CD14-positive monocyte (primary cell): ENCODE measurements around the gene DMXL2. TPM values are rescaled to one million over a fixed set of nuclear protein-coding genes. Genes with fewer than 3 reads are reported as not detected.
A peak's percentile ranks its signal among the peaks of the same experiment; 100 is the strongest.
"Not testable (repeated sequence)": the region's sequence is repeated elsewhere in the genome, so short reads cannot be mapped to it uniquely, and the experiment has no call there.

Experiments
- DNase-seq, 3 donors: peaks; one replicate each; pipeline ENCODE4 v3.0.0-alpha.2; 2011 to 2022
- H2AFZ ChIP-seq: 2 replicates; pipeline ENCODE4 v1.6.0; 2012; ENCODE audit warnings: mild to moderate bottlenecking, low read depth, low read length, inconsistent platforms; ENCODE audit not compliant: insufficient read depth, poor library complexity, severe bottlenecking
- H3K27ac ChIP-seq, 2 donors: 1 replicate in 1 of 2; 2 replicates in 1 of 2; pipeline ENCODE4 v1.5.1; 2012 to 2013; ENCODE audit warnings: low read length in 2 of 2, control low read depth in 1 of 2, inconsistent platforms in 1 of 2, low read depth in 1 of 2, mild to moderate bottlenecking in 1 of 2
- H3K27me3 ChIP-seq, 2 donors: one replicate each; pipeline versions ENCODE4 v1.6.0 to v1.6.1; 2011 to 2013; ENCODE audit warnings: low read length in 2 of 2; ENCODE audit not compliant: control insufficient read depth in 2 of 2, insufficient read depth in 2 of 2
- H3K36me3 ChIP-seq, 2 donors: replicated peaks in 1 of 2; 1 replicate in 1 of 2; 2 replicates in 1 of 2; pipeline versions ENCODE4 v1.5.1 to v1.6.1; 2012 to 2013; ENCODE audit warnings: low read length in 2 of 2, control low read depth in 1 of 2, inconsistent platforms in 1 of 2, mild to moderate bottlenecking in 1 of 2; ENCODE audit not compliant: insufficient read depth in 2 of 2, control insufficient read depth in 1 of 2
- H3K4me1 ChIP-seq, 2 donors: 1 replicate in 1 of 2; 2 replicates in 1 of 2; pipeline versions ENCODE4 v1.5.1 to v1.6.1; 2012 to 2013; ENCODE audit warnings: low read length in 2 of 2, control low read depth in 1 of 2, inconsistent platforms in 1 of 2, mild to moderate bottlenecking in 1 of 2, moderate library complexity in 1 of 2; ENCODE audit not compliant: insufficient read depth in 2 of 2, control insufficient read depth in 1 of 2
- H3K4me2 ChIP-seq: replicated peaks from 2 replicates; pipeline ENCODE3; 2012; ENCODE audit warnings: low read length, moderate library complexity, mild to moderate bottlenecking; ENCODE audit not compliant: poor library complexity, severe bottlenecking; ENCODE audit errors: extremely low read depth
- H3K4me3 ChIP-seq, 3 experiments: fragments of 200-600 bp in 1 of 3; sonication (generic) in 1 of 3; replicated peaks in 1 of 3; 1 replicate in 2 of 3; 2 replicates in 1 of 3; pipeline ENCODE4 v1.5.1; 2011 to 2013; ENCODE audit warnings: low read length in 3 of 3, mild to moderate bottlenecking in 3 of 3, control low read depth in 2 of 3, low read depth in 2 of 3, inconsistent platforms in 1 of 3, moderate library complexity in 1 of 3
- H3K79me2 ChIP-seq: 2 replicates; pipeline ENCODE4 v1.6.0; 2012; ENCODE audit warnings: mild to moderate bottlenecking, control low read depth, inconsistent platforms, low read length, moderate library complexity; ENCODE audit not compliant: insufficient read depth
- H3K9ac ChIP-seq: 2 replicates; pipeline ENCODE4 v1.6.0; 2017; ENCODE audit warnings: low read length, mild to moderate bottlenecking; ENCODE audit not compliant: insufficient read depth, poor library complexity, severe bottlenecking
- H3K9me3 ChIP-seq, 2 donors: replicated peaks in 1 of 2; 1 replicate in 1 of 2; 2 replicates in 1 of 2; pipeline versions ENCODE4 v1.5.1 to v1.6.1; 2012 to 2013; ENCODE audit warnings: low read length in 2 of 2, control low read depth in 1 of 2; ENCODE audit not compliant: control insufficient read depth in 1 of 2, insufficient read depth in 1 of 2
- H4K20me1 ChIP-seq: 2 replicates; pipeline ENCODE4 v1.6.0; 2012; ENCODE audit warnings: mild to moderate bottlenecking, low read length, control low read depth, moderate library complexity; ENCODE audit not compliant: insufficient read depth
- H3K27ac Mint-ChIP-seq, 7 donors: one replicate each; pipeline ENCODE4 v1.8.0; 2020; ENCODE audit warnings: mild to moderate bottlenecking in 7 of 7, mixed read lengths in 7 of 7, moderate library complexity in 6 of 7, inconsistent platforms in 2 of 7
- H3K27me3 Mint-ChIP-seq, 3 donors: one replicate each; pipeline ENCODE4 v1.8.0; 2021 to 2022; ENCODE audit warnings: low read depth in 3 of 3, mild to moderate bottlenecking in 3 of 3, mixed read lengths in 3 of 3, moderate library complexity in 3 of 3, inconsistent platforms in 1 of 3
- H3K36me3 Mint-ChIP-seq, 2 donors: one replicate each; pipeline ENCODE4 v1.8.0; 2020; ENCODE audit warnings: mixed read lengths in 2 of 2, inconsistent platforms in 1 of 2, mild to moderate bottlenecking in 1 of 2
- H3K4me1 Mint-ChIP-seq: one replicate; pipeline ENCODE4 v1.8.0; 2020; ENCODE audit warnings: mild to moderate bottlenecking, mixed read lengths
- H3K4me3 Mint-ChIP-seq, 2 donors: one replicate each; pipeline ENCODE4 v1.8.0; 2020; ENCODE audit warnings: mild to moderate bottlenecking in 2 of 2, mixed read lengths in 2 of 2, moderate library complexity in 1 of 2
- H3K9me3 Mint-ChIP-seq, 7 donors: one replicate each; pipeline ENCODE4 v1.8.0; 2020 to 2022; ENCODE audit warnings: mixed read lengths in 7 of 7, mild to moderate bottlenecking in 6 of 7, moderate library complexity in 6 of 7, inconsistent platforms in 2 of 7
- CTCF ChIP-seq: fragments of 200-600 bp; IDR thresholded peaks from one replicate; pipeline ENCODE4 v1.8.0; 2022; ENCODE audit warnings: antibody characterized with exemption, mild to moderate bottlenecking
- WGBS: methylation state at CpG from one replicate; pipeline ENCODE4 v1.1.5; 2013; ENCODE audit warnings: missing lambda C conversion rate; ENCODE audit not compliant: insufficient coverage; 5-methylcytosine and 5-hydroxymethylcytosine counted together
- intact Hi-C, 2 donors: fragments of 100-400 bp; cut with micrococcal nuclease; formaldehyde crosslinking; loops; one replicate each; pipeline versions ENCODE4 v1.15.0 to v1.15.1; 2023
- polyA plus RNA-seq, 3 donors: library from polyadenylated mRNA; depleted of rRNA in 1 of 3; unstranded in 2 of 3; stranded (reverse) in 1 of 3; fragments of 300-500 nt in 2 of 3; fragments of >200 nt in 1 of 3; fragmentation: Illumina TruSeq in 2 of 3; gene quantifications; 1 replicate in 2 of 3; 2 replicates in 1 of 3; pipeline ENCODE4 v1.2.3, GENCODE V29; 2012 to 2021

Gene DMXL2
- polyA plus RNA-seq, 3 donors = 29.1 to 449 (median 45.5) TPM

DNA sequence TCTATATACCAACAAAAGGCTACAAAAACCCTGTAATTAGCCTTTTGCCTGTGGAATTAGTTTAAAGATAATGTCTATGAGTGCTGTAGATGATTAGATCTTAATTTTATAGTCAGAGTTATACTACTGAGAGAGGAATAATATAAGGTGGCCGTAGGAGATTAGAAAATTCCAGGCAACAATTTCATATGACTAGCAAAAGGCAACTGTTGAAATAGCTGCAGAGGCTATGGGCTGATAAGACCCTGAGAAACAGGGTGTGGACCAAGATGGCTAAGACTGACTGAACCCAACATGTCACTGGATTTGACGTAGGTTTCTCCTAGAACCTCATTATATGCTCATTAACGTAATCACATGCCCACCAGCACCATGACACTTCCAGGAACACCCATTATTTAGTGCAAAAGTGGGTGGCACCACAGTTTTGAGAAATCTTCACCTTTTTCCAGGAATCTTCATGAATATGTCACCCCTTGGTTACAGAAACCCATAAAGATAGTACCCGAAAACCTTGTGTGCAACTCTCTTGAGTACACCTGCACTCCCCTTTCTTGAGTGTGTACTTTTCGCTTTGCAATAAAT is 29.6 kb upstream of the DMXL2 start:
- H3K36me3 ChIP-seq = no peaks in the 10 kb centered on the region
- DNase-seq = no peak
- H3K4me1 Mint-ChIP-seq = peaks cover 12% of the 10 kb centered on the region
- TF ChIP-seq CTCF = no peak
- no peak overlapping the region for H3K4me2 ChIP-seq
- H3K9me3 ChIP-seq = no peaks in the 10 kb centered on the region
- 100% methylated on average over 1 of the region's 5 CpGs for WGBS
- H3K9ac ChIP-seq = no peak overlapping the region
- H2AFZ ChIP-seq = no peak overlapping the region
- no peaks in the 10 kb centered on the region for H3K27me3 ChIP-seq
- H3K27ac Mint-ChIP-seq = no peak overlapping the region
- H3K4me3 Mint-ChIP-seq = no peak overlapping the region
- H3K9me3 Mint-ChIP-seq = peaks cover 0 to 3% (median 0%) of the 10 kb centered on the region in 7 donors
- peaks cover 0 to 5% (median 2%) of the 10 kb centered on the region in 3 donors for H3K27me3 Mint-ChIP-seq
- H4K20me1 ChIP-seq = no peaks in the 10 kb centered on the region
- peaks cover 9 to 11% of the 10 kb centered on the region in 2 donors for H3K4me1 ChIP-seq
- H3K27ac ChIP-seq = no peak overlapping the region
- H3K36me3 Mint-ChIP-seq = no peaks in the 10 kb centered on the region
- no peaks in the 10 kb centered on the region for H3K79me2 ChIP-seq
- intact Hi-C loops = no loop called here
- H3K4me3 ChIP-seq = no peak overlapping the region

DNA sequence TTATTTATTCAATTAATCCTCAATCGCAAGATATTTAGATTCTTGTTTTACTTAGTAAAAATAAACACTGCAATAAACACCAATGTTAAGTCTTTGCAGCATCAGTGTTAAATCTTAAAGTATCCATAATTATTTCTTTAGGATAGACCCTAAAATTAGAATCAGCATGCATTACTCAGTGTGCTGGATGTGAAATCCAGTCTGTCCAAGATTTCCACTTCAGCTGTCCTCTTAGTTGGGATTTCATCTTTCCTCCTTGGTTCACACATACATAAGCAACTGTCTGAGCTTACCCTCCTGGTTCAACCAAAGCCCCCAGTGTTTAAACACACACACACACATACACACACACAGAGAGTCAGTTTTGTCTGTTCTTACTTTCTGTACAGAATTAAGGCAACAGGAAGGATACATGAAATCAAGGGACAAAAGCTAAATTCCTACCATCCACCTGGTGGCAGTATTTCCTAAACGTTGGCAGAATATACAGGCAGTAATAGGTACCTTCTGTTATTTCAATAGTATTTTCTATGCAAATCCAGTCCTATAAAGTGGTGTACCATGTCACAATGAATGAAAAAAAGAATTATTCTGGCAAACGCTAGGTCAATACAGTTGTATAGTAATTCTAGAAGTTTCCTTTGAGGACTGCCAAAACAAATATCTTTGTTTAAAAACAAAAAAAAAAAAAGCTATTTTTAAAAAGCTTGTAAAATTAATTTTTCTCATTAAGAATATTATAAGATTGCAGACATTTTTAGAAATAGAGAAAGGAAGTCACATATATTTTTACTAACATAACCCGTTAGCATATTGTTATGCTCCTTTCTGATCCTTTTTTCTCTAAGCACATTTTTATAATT is 27.3 kb upstream of the DMXL2 start:
- H3K27me3 ChIP-seq = no peaks in the 10 kb centered on the region
- H3K36me3 ChIP-seq = no peaks in the 10 kb centered on the region
- H3K4me1 ChIP-seq = peaks cover 19 to 20% of the 10 kb centered on the region in 2 donors
- H3K4me3 ChIP-seq = no peak overlapping the region
- no peaks in the 10 kb centered on the region for H3K79me2 ChIP-seq
- Mint-ChIP-seq H3K4me3 (no peak overlapping the region), H3K9me3 (peaks cover 0 to 1% (median 0%) of the 10 kb centered on the region in 7 donors), H3K27ac (peak overlapping the region in 4 of 7 donors; percentile 2 to 83 (median 40)), H3K4me1 (peaks cover 22% of the 10 kb centered on the region), H3K27me3 (peaks cover 0 to 2% (median 0%) of the 10 kb centered on the region in 3 donors), H3K36me3 (no peaks in the 10 kb centered on the region)
- intact Hi-C loops = loop anchor here (2.0 kb wide), 2 partner anchors 125 to 127 kb away; no protein-coding TSS in a partner anchor
- no peaks in the 10 kb centered on the region for H3K9me3 ChIP-seq
- WGBS = no CpG with 5 or more reads among the region's 4 CpGs
- no peak overlapping the region for H2AFZ ChIP-seq
- peak; percentile 65 to 82 (median 76) for DNase-seq
- no peaks in the 10 kb centered on the region for H4K20me1 ChIP-seq
- TF ChIP-seq CTCF = peak; percentile 80
- H3K9ac ChIP-seq = no peak overlapping the region
- H3K4me2 ChIP-seq = no peak overlapping the region
- H3K27ac ChIP-seq = no peak overlapping the region

- H3K27me3 Mint-ChIP-seq, H3K79me2 ChIP-seq, H3K36me3 ChIP-seq, H3K36me3 Mint-ChIP-seq, H3K27me3 ChIP-seq, DNase-seq, H3K4me3 ChIP-seq, H3K9me3 ChIP-seq, H3K4me3 Mint-ChIP-seq, H3K9me3 Mint-ChIP-seq, H3K27ac ChIP-seq, H2AFZ ChIP-seq, H3K9ac ChIP-seq, H3K4me2 ChIP-seq, H3K27ac Mint-ChIP-seq, H4K20me1 ChIP-seq, intact Hi-C loops: not testable (repeated sequence)
- peaks cover 19 to 20% of the 10 kb centered on the region in 2 donors for H3K4me1 ChIP-seq
- WGBS = no CpG with 5 or more reads among the region's 4 CpGs
- H3K4me1 Mint-ChIP-seq = peaks cover 28% of the 10 kb centered on the region
These were observed 26.1 kb upstream of the DMXL2 start for GRCh38 chr15:51648643-51649042.
